Measurements from ENCODE around the gene C2orf78. TPM values are rescaled to one million over a fixed set of nuclear protein-coding genes. Genes with fewer than 3 reads are reported as not detected.
A peak's percentile ranks its signal among the peaks of the same experiment; 100 is the strongest.

The C2orf78 gene
- total and polyA plus RNA-seq, 4 donors = not detected

- ATAC-seq (ENCODE audit: insufficient read depth, low FRiP score) = no peak
- TF ChIP-seq CTCF (IDR thresholded peaks at IDR 0.05; ENCODE audit: control extremely low read depth, extremely low read depth) = no peak
- WGBS, 2 donors = 95 to 97% methylated on average over 3 of the region's 3 CpGs
Measured at GRCh38 chr2:73739101-73739500, 44.9 kb upstream of the C2orf78 start.

GRCh38 chr2:73740767-73741166, 43.2 kb upstream of the C2orf78 start:
- Histone ChIP-seq H3K27ac (ENCODE audit: low read depth in 1 of 2, low read length in 1 of 2) (no peak overlapping the region), H3K9me3 (ENCODE audit: control insufficient read depth in 4 of 4, insufficient read depth in 3 of 4, low read length in 3 of 4) (peaks cover 0 to 5% (median 1%) of the 10 kb centered on the region in 4 donors), H3K27me3 (ENCODE audit: control insufficient read depth in 3 of 3, insufficient read depth in 3 of 3, low read length in 2 of 3) (peaks cover 0 to 4% (median 0%) of the 10 kb centered on the region in 3 donors), H3K9ac (ENCODE audit: insufficient read depth in 1 of 2, low read length in 2 of 2) (no peak overlapping the region), H3K36me3 (ENCODE audit: control insufficient read depth in 4 of 4, insufficient read depth in 4 of 4, low read length in 4 of 4) (peaks cover 2 to 18% (median 12%) of the 10 kb centered on the region in 4 donors), H3K4me3 (no peak overlapping the region), H3K4me1 (ENCODE audit: control insufficient read depth in 5 of 5, insufficient read depth in 5 of 5, low read length in 5 of 5) (peaks cover 0 to 8% (median 0%) of the 10 kb centered on the region in 5 donors)
- ATAC-seq (ENCODE audit: insufficient read depth, low FRiP score) (no peak), DNase-seq (no peak)
- no peak for TF ChIP-seq CTCF (IDR thresholded peaks at IDR 0.05; ENCODE audit: control extremely low read depth, extremely low read depth)
- 89 to 92% methylated on average over 2 of the region's 2 CpGs for WGBS, 2 donors

More at GRCh38 chr2:73739101-73739500, 44.9 kb upstream of the C2orf78 start:
- peaks cover 0 to 16% (median 10%) of the 10 kb centered on the region in 4 donors for H3K36me3 ChIP-seq (ENCODE audit: control insufficient read depth in 4 of 4, insufficient read depth in 4 of 4, low read length in 4 of 4)
- peaks cover 0 to 4% (median 0%) of the 10 kb centered on the region in 3 donors for H3K27me3 ChIP-seq (ENCODE audit: control insufficient read depth in 3 of 3, insufficient read depth in 3 of 3, low read length in 2 of 3)
- no peak for DNase-seq
- no peak overlapping the region for H3K27ac ChIP-seq (ENCODE audit: low read depth in 1 of 2, low read length in 1 of 2)
- no peak overlapping the region for H3K4me3 ChIP-seq
- H3K4me1 ChIP-seq (ENCODE audit: control insufficient read depth in 5 of 5, insufficient read depth in 5 of 5, low read length in 5 of 5) = peaks cover 0 to 10% (median 0%) of the 10 kb centered on the region in 5 donors
- H3K9me3 ChIP-seq (ENCODE audit: control insufficient read depth in 4 of 4, insufficient read depth in 3 of 4, low read length in 3 of 4) = peaks cover 0 to 5% (median 1%) of the 10 kb centered on the region in 4 donors
- no peak overlapping the region for H3K9ac ChIP-seq (ENCODE audit: insufficient read depth in 1 of 2, low read length in 2 of 2)

GRCh38 chr2:73746015-73746876, 37.7 kb upstream of the C2orf78 start:
- ATAC-seq (ENCODE audit: insufficient read depth, low FRiP score) (no peak), DNase-seq (peak in 1 of 3 donors; percentile 14)
- peak overlapping the region in 1 of 2 donors; percentile 32 for H3K27ac ChIP-seq (ENCODE audit: low read depth in 1 of 2, low read length in 1 of 2)
- peaks cover 2 to 28% (median 22%) of the 10 kb centered on the region in 4 donors for H3K36me3 ChIP-seq (ENCODE audit: control insufficient read depth in 4 of 4, insufficient read depth in 4 of 4, low read length in 4 of 4)
- H3K9me3 ChIP-seq (ENCODE audit: control insufficient read depth in 4 of 4, insufficient read depth in 3 of 4, low read length in 3 of 4) = peaks cover 0 to 3% (median 0%) of the 10 kb centered on the region in 4 donors
- WGBS, 2 donors = 82 to 87% methylated on average over 11 of the region's 11 CpGs
- no peak overlapping the region for H3K4me3 ChIP-seq
- H3K4me1 ChIP-seq (ENCODE audit: control insufficient read depth in 5 of 5, insufficient read depth in 5 of 5, low read length in 5 of 5) = peaks cover 0 to 2% (median 0%) of the 10 kb centered on the region in 5 donors
- no peaks in the 10 kb centered on the region for H3K27me3 ChIP-seq (ENCODE audit: control insufficient read depth in 3 of 3, insufficient read depth in 3 of 3, low read length in 2 of 3)
- no peak overlapping the region for H3K9ac ChIP-seq (ENCODE audit: insufficient read depth in 1 of 2, low read length in 2 of 2)
- TF ChIP-seq CTCF (IDR thresholded peaks at IDR 0.05; ENCODE audit: control extremely low read depth, extremely low read depth) = no peak
